HG03060 (cell line): ENCODE data around the gene TCERG1L.

Experiments used
- ATAC-seq: cut with Tn5 transposase; IDR thresholded peaks from one replicate; pipeline ENCODE4 v1.9.1; 2021; ENCODE audit warnings: low read depth, moderate number of reproducible peaks; ENCODE audit not compliant: unreplicated experiment

The TCERG1L gene

GRCh38 chr10:131059881-131060280 lies 251.6 kb downstream of the TCERG1L start:
- ATAC-seq, result no peak

- ATAC-seq, result no peak
Observed at GRCh38 chr10:131058799-131059198, 252.7 kb downstream of the TCERG1L start.

- no peak for ATAC-seq
Observed at GRCh38 chr10:131056781-131057180, 254.7 kb downstream of the TCERG1L start.

- ATAC-seq, result no peak
Observed at GRCh38 chr10:131056091-131056579, 255.4 kb downstream of the TCERG1L start.

- ATAC-seq, result no peak
Observed at GRCh38 chr10:131055437-131055836, 256.1 kb downstream of the TCERG1L start.

GRCh38 chr10:131053192-131053591 lies 258.3 kb downstream of the TCERG1L start:
- ATAC-seq, result no peak

- no peak for ATAC-seq
Observed at GRCh38 chr10:131050162-131050766, 261.3 kb downstream of the TCERG1L start.

GRCh38 chr10:131049016-131049415 lies 262.5 kb downstream of the TCERG1L start:
- ATAC-seq, result no peak

- ATAC-seq, result no peak
Observed at GRCh38 chr10:131048606-131049005, 262.9 kb downstream of the TCERG1L start.

GRCh38 chr10:131047501-131047900 lies 264.0 kb downstream of the TCERG1L start:
- no peak for ATAC-seq

- ATAC-seq, result no peak
Observed at GRCh38 chr10:131046194-131046593, 265.3 kb downstream of the TCERG1L start.

GRCh38 chr10:131044379-131045111 lies 267.0 kb downstream of the TCERG1L start:
- ATAC-seq, result no peak

- no peak for ATAC-seq
Observed at GRCh38 chr10:131043039-131043691, 268.4 kb downstream of the TCERG1L start.
